H9 (cell line): ENCODE results near the gene BMP7. TPM values are rescaled to one million over a fixed set of nuclear protein-coding genes. Genes with fewer than 3 reads are reported as not detected.

ENCODE experiments used
- DNase-seq: peaks from one replicate; pipeline ENCODE4 v3.0.0-alpha.2; 2017
- H2AFZ ChIP-seq: one replicate; pipeline ENCODE4 v1.6.1; 2013; ENCODE audit warnings: mild to moderate bottlenecking, low read length, control low read depth, moderate library complexity
- H2AK5ac ChIP-seq: 2 replicates; pipeline ENCODE4 v1.6.1; 2013; ENCODE audit warnings: low read length, control low read depth, mixed read lengths; ENCODE audit not compliant: insufficient read length
- H2BK120ac ChIP-seq: one replicate; pipeline ENCODE4 v1.6.1; 2013; ENCODE audit warnings: low read depth, mild to moderate bottlenecking, low read length, control low read depth, inconsistent platforms; ENCODE audit not compliant: poor library complexity, severe bottlenecking
- H2BK12ac ChIP-seq: 2 replicates; pipeline ENCODE4 v1.6.1; 2013; ENCODE audit warnings: low read length, control low read depth, mixed read lengths, low read depth; ENCODE audit not compliant: insufficient read length
- H2BK15ac ChIP-seq: 2 replicates; pipeline ENCODE4 v1.6.1; 2013; ENCODE audit warnings: low read depth, low read length, control low read depth
- H2BK20ac ChIP-seq: one replicate; pipeline ENCODE4 v1.6.1; 2013; ENCODE audit warnings: low read depth, mild to moderate bottlenecking, low read length, control low read depth, inconsistent platforms; ENCODE audit not compliant: poor library complexity, severe bottlenecking
- H2BK5ac ChIP-seq: 2 replicates; pipeline ENCODE4 v1.6.1; 2013; ENCODE audit warnings: low read length, control low read depth, mixed read lengths; ENCODE audit not compliant: insufficient read length
- H3K14ac ChIP-seq: 2 replicates; pipeline ENCODE4 v1.6.1; 2013; ENCODE audit warnings: low read length, control low read depth; ENCODE audit not compliant: insufficient read depth
- H3K18ac ChIP-seq: 2 replicates; pipeline ENCODE4 v1.6.1; 2013; ENCODE audit warnings: low read depth, mild to moderate bottlenecking, mixed read lengths, low read length, control low read depth; ENCODE audit not compliant: insufficient read length
- H3K23ac ChIP-seq: 2 replicates; pipeline ENCODE4 v1.6.1; 2013; ENCODE audit warnings: low read length, control low read depth, mixed read lengths, low read depth; ENCODE audit not compliant: insufficient read length
- H3K23me2 ChIP-seq: 2 replicates; pipeline ENCODE4 v1.6.1; 2013; ENCODE audit warnings: low read depth, mild to moderate bottlenecking, mixed read lengths, low read length, control low read depth; ENCODE audit not compliant: insufficient read length, poor library complexity, severe bottlenecking
- H3K27ac ChIP-seq: 2 replicates; pipeline ENCODE4 v1.5.1; 2013; ENCODE audit warnings: low read length, control low read depth, mixed read lengths, low read depth; ENCODE audit not compliant: insufficient read length
- H3K27me3 ChIP-seq: 2 replicates; pipeline ENCODE4 v1.6.1; 2013; ENCODE audit warnings: low read length, control low read depth, inconsistent platforms; ENCODE audit not compliant: insufficient read depth
- H3K4ac ChIP-seq: 2 replicates; pipeline ENCODE4 v1.6.1; 2013; ENCODE audit warnings: low read depth, mild to moderate bottlenecking, control low read depth, inconsistent platforms, low read length, moderate library complexity
- H3K4me1 ChIP-seq: 2 replicates; pipeline ENCODE4 v1.6.1; 2013; ENCODE audit warnings: low read length, control low read depth, inconsistent platforms; ENCODE audit not compliant: insufficient read depth
- H3K4me2 ChIP-seq: 2 replicates; pipeline ENCODE4 v1.6.1; 2013; ENCODE audit warnings: low read length, control low read depth, mixed read lengths; ENCODE audit not compliant: insufficient read length, insufficient read depth
- H3K56ac ChIP-seq: 2 replicates; pipeline ENCODE4 v1.6.1; 2013; ENCODE audit warnings: low read depth, mild to moderate bottlenecking, mixed read lengths, low read length, control low read depth; ENCODE audit not compliant: insufficient read length
- H3K79me1 ChIP-seq: 2 replicates; pipeline ENCODE4 v1.6.1; 2013; ENCODE audit warnings: low read depth, mild to moderate bottlenecking, moderate library complexity, low read length, control low read depth, inconsistent platforms; ENCODE audit not compliant: insufficient read depth, poor library complexity, severe bottlenecking
- H3K79me2 ChIP-seq: 2 replicates; pipeline ENCODE4 v1.6.1; 2013; ENCODE audit warnings: low read length, control low read depth, inconsistent platforms; ENCODE audit not compliant: insufficient read depth
- H3K9ac ChIP-seq: 2 replicates; pipeline ENCODE4 v1.6.1; 2013; ENCODE audit warnings: low read length, control low read depth, mixed read lengths; ENCODE audit not compliant: insufficient read length; ENCODE audit errors: extremely low read depth
- H3K9me3 ChIP-seq: one replicate; pipeline ENCODE4 v1.6.1; 2013; ENCODE audit warnings: low read depth, low read length, inconsistent platforms; ENCODE audit not compliant: control insufficient read depth
- H3T11ph ChIP-seq: one replicate; pipeline ENCODE4 v1.6.1; 2013; ENCODE audit warnings: mild to moderate bottlenecking, low read length, control low read depth, inconsistent platforms
- H4K20me1 ChIP-seq: one replicate; pipeline ENCODE4 v1.6.1; 2013; ENCODE audit not compliant: control insufficient read depth, insufficient read length, insufficient read depth
- H4K5ac ChIP-seq: 2 replicates; pipeline ENCODE4 v1.6.1; 2013; ENCODE audit warnings: low read depth, mild to moderate bottlenecking, mixed read lengths, low read length, control low read depth; ENCODE audit not compliant: insufficient read length
- H4K8ac ChIP-seq: replicated peaks from 2 replicates; pipeline ENCODE4 v1.6.1; 2013; ENCODE audit warnings: low read length, control low read depth, mixed read lengths, low read depth; ENCODE audit not compliant: insufficient read length
- H4K91ac ChIP-seq: 2 replicates; pipeline ENCODE4 v1.6.1; 2013; ENCODE audit warnings: low read depth, mild to moderate bottlenecking, moderate library complexity, mixed read lengths, low read length, control low read depth; ENCODE audit not compliant: insufficient read length
- H3K27ac Mint-ChIP-seq, 3 experiments: 2 replicates in 2 of 3; 3 replicates in 1 of 3; pipeline ENCODE4 v1.8.0; 2020 to 2021; ENCODE audit warnings: mixed read lengths in 3 of 3, mild to moderate bottlenecking in 1 of 3, moderate library complexity in 1 of 3
- H3K27me3 Mint-ChIP-seq: 2 replicates; pipeline ENCODE4 v1.8.0; 2021; ENCODE audit warnings: low read depth, mild to moderate bottlenecking, moderate library complexity, mixed read lengths
- H3K36me3 Mint-ChIP-seq, 3 experiments: 2 replicates in 2 of 3; 3 replicates in 1 of 3; pipeline ENCODE4 v1.8.0; 2020 to 2021; ENCODE audit warnings: low read depth in 3 of 3, mixed read lengths in 3 of 3; ENCODE audit not compliant: insufficient read depth in 1 of 3
- H3K4me1 Mint-ChIP-seq, 2 experiments: 2 replicates each; pipeline ENCODE4 v1.8.0; 2020; ENCODE audit warnings: mixed read lengths in 2 of 2
- H3K4me3 Mint-ChIP-seq, 2 experiments: 2 replicates in 1 of 2; 3 replicates in 1 of 2; pipeline ENCODE4 v1.8.0; 2020 to 2021; ENCODE audit warnings: mild to moderate bottlenecking in 2 of 2, mixed read lengths in 2 of 2, moderate library complexity in 1 of 2
- H3K9me3 Mint-ChIP-seq, 2 experiments: 2 replicates in 1 of 2; 3 replicates in 1 of 2; pipeline ENCODE4 v1.8.0; 2020; ENCODE audit warnings: mild to moderate bottlenecking in 2 of 2, mixed read lengths in 2 of 2, moderate library complexity in 1 of 2
- WGBS: extraction: QIAGEN DNeasy Blood & Tissue Kit; methylation state at CpG from one replicate; pipeline ENCODE4 v1.1.7; 2013; ENCODE audit warnings: missing lambda C conversion rate, low lambda C conversion rate, mixed read lengths; ENCODE audit not compliant: insufficient read length; ENCODE audit errors: extremely low coverage; 5-methylcytosine and 5-hydroxymethylcytosine counted together
- total RNA-seq: library from RNA; stranded (reverse); gene quantifications from 2 replicates; pipeline ENCODE4 v1.2.1, GENCODE V29; 2021
- TF ChIP-seq, protein P1 (sequence below): fragments of 200-600 bp; sonication (generic); conservative IDR thresholded peaks from 3 replicates; pipeline ENCODE4 v1.8.0; 2021; ENCODE audit warnings: antibody characterized with exemption, mild to moderate bottlenecking

The BMP7 gene
- total RNA-seq, 1 experiment from 2014 or later, result 17.7 TPM

- Histone ChIP-seq H3K14ac (no peak overlapping the region), H2BK20ac (no peak overlapping the region), H3K27me3 (no peaks in the 10 kb centered on the region), H2BK12ac (no peak overlapping the region), H3K4me1 (peaks cover 3% of the 10 kb centered on the region; the same call in 1 of the 2 replicates), H3K4ac (no peak overlapping the region), H4K5ac (no peak overlapping the region), H2BK15ac (no peak overlapping the region), H3K56ac (no peak overlapping the region), H3K27ac (no peak overlapping the region), H3T11ph (no peak overlapping the region), H3K23ac (no peak overlapping the region), H4K8ac (no peak overlapping the region), H3K4me2 (no peak overlapping the region), H3K9me3 (no peaks in the 10 kb centered on the region), H3K18ac (no peak overlapping the region), H3K9ac (no peak overlapping the region), H2BK120ac (no peak overlapping the region), H4K20me1 (no peaks in the 10 kb centered on the region), H3K79me2 (no peaks in the 10 kb centered on the region), H3K79me1 (no peaks in the 10 kb centered on the region), H2AFZ (no peak overlapping the region), H3K23me2 (no peaks in the 10 kb centered on the region), H4K91ac (no peak overlapping the region), H2AK5ac (no peak overlapping the region), H2BK5ac (no peak overlapping the region)
- peaks cover 0 to 16% (median 7%) of the 10 kb centered on the region in 3 experiments; a peak in 5 of 7 replicates for H3K36me3 Mint-ChIP-seq
- H3K27ac Mint-ChIP-seq, result no peak overlapping the region
- H3K4me1 Mint-ChIP-seq, result peaks cover 22 to 26% of the 10 kb centered on the region in 2 experiments
- peaks cover 36% of the 10 kb centered on the region for H3K27me3 Mint-ChIP-seq
- TF ChIP-seq, protein P1, sequence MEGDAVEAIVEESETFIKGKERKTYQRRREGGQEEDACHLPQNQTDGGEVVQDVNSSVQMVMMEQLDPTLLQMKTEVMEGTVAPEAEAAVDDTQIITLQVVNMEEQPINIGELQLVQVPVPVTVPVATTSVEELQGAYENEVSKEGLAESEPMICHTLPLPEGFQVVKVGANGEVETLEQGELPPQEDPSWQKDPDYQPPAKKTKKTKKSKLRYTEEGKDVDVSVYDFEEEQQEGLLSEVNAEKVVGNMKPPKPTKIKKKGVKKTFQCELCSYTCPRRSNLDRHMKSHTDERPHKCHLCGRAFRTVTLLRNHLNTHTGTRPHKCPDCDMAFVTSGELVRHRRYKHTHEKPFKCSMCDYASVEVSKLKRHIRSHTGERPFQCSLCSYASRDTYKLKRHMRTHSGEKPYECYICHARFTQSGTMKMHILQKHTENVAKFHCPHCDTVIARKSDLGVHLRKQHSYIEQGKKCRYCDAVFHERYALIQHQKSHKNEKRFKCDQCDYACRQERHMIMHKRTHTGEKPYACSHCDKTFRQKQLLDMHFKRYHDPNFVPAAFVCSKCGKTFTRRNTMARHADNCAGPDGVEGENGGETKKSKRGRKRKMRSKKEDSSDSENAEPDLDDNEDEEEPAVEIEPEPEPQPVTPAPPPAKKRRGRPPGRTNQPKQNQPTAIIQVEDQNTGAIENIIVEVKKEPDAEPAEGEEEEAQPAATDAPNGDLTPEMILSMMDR, result no peak
- no peak for DNase-seq
- WGBS, result no CpG with 5 or more reads among the region's 7 CpGs
- no peaks in the 10 kb centered on the region for H3K9me3 Mint-ChIP-seq
- no peak overlapping the region for H3K4me3 Mint-ChIP-seq
These were observed 40.6 kb downstream of the BMP7 start for GRCh38 chr20:57225830-57226229.
